ENCODE results near the gene PREP. TPM values are rescaled to one million over a fixed set of nuclear protein-coding genes. Genes with fewer than 3 reads are reported as not detected.

The PREP gene
- total and polyA plus RNA-seq, 2 of the 8 experiments (the other 6 are each of a cell fraction or from before 2014, with no cell fraction given), result 26.8 to 70.0 TPM

- TF ChIP-seq SIRT6 (IDR thresholded peaks at IDR 0.05; ENCODE audit: low read length) (no peak), BACH1 (IDR thresholded peaks at IDR 0.05; ENCODE audit: low read length) (no peak), TAF1 (IDR thresholded peaks at IDR 0.05; ENCODE audit: low read depth, low read length) (no peak), NANOG (IDR thresholded peaks at IDR 0.05; ENCODE audit: insufficient read depth, low read depth, low read length, poor library complexity, severe bottlenecking) (no peak), HDAC6 (IDR thresholded peaks at IDR 0.05; ENCODE audit: low read depth, low read length) (no peak), CEBPB (IDR thresholded peaks at IDR 0.05; ENCODE audit: low read depth, low read length) (no peak), PHF8 (conservative IDR thresholded peaks at IDR 0.05; ENCODE audit: low read depth, low read length) (no peak), TCF12 (IDR thresholded peaks at IDR 0.05; ENCODE audit: low read depth, low read length) (no peak), RXRA (IDR thresholded peaks at IDR 0.05; ENCODE audit: insufficient read depth, low read depth, low read length) (no peak), KDM5A (IDR thresholded peaks at IDR 0.05; ENCODE audit: low read length) (no peak)
These were observed 28.9 kb downstream of the PREP start for GRCh38 chr6:105374010-105374420.

More at GRCh38 chr6:105374010-105374420, 28.9 kb downstream of the PREP start:
- Histone ChIP-seq H3K9ac (replicated peaks in 1 of 4; ENCODE audit: extremely low read depth in 1 of 4, low read depth in 3 of 4, low read length in 3 of 4) (no peak overlapping the region), H3K23me2 (ENCODE audit: low read depth, low read length) (no peaks in the 10 kb centered on the region), H2BK120ac (replicated peaks; ENCODE audit: low read depth, low read length) (no peak overlapping the region), H4K91ac (replicated peaks; ENCODE audit: insufficient read length, low read length) (no peak overlapping the region), H2BK20ac (ENCODE audit: low read length) (no peak overlapping the region), H2AFZ (ENCODE audit: low read length) (no peak overlapping the region), H2BK15ac (ENCODE audit: low read length) (no peak overlapping the region), H3K23ac (ENCODE audit: insufficient read length) (no peak overlapping the region), H4K8ac (ENCODE audit: extremely low read depth, insufficient read depth, low read length) (no peak overlapping the region), H3K56ac (replicated peaks; ENCODE audit: insufficient read length, low read depth, low read length) (no peak overlapping the region), H3K4ac (replicated peaks; ENCODE audit: insufficient read length, low read depth, low read length) (no peak overlapping the region), H3K79me2 (ENCODE audit: control insufficient read depth in 1 of 2, insufficient read depth in 2 of 2, low read length in 2 of 2) (peaks cover 0 to 4% of the 10 kb centered on the region in 2 experiments; a peak in 1 of 4 replicates), H2BK5ac (ENCODE audit: low read depth, low read length) (no peak overlapping the region), H3K4me2 (ENCODE audit: insufficient read depth in 1 of 2, low read depth in 2 of 2, low read length in 2 of 2) (no peak overlapping the region), H3K79me1 (ENCODE audit: low read depth, low read length) (no peaks in the 10 kb centered on the region), H2BK12ac (ENCODE audit: low read depth, low read length) (no peak overlapping the region), H2AK5ac (ENCODE audit: low read depth, low read length) (no peak overlapping the region), H3K36me3 (ENCODE audit: control insufficient read depth in 2 of 4, insufficient read depth in 4 of 4, low read length in 3 of 4) (peaks cover 4 to 32% (median 19%) of the 10 kb centered on the region in 4 experiments; a peak in 6 of 8 replicates), H4K20me1 (replicated peaks in 1 of 2; ENCODE audit: control insufficient read depth in 1 of 2, insufficient read depth in 2 of 2, low read length in 2 of 2) (no peaks in the 10 kb centered on the region), H3K27ac (ENCODE audit: low read depth, low read length) (no peak overlapping the region), H3K4me1 (replicated peaks in 1 of 4; ENCODE audit: control insufficient read depth in 3 of 4, insufficient read depth in 4 of 4, low read length in 3 of 4) (no peaks in the 10 kb centered on the region), H4K5ac (ENCODE audit: insufficient read length, low read depth, low read length) (no peak overlapping the region), H3K9me3 (ENCODE audit: insufficient read depth in 2 of 2, low read depth in 1 of 2, low read length in 1 of 2) (no peaks in the 10 kb centered on the region), H3K4me3 (ENCODE audit: extremely low read depth in 1 of 4, insufficient read depth in 2 of 4, low read depth in 3 of 4, low read length in 4 of 4) (no peak overlapping the region), H3K14ac (ENCODE audit: insufficient read length) (no peak overlapping the region), H3K27me3 (replicated peaks in 1 of 4; ENCODE audit: control insufficient read depth in 3 of 4, extremely low read depth in 1 of 4, insufficient read depth in 3 of 4, low read length in 3 of 4) (no peaks in the 10 kb centered on the region), H3K18ac (ENCODE audit: extremely low read depth, low read length) (no peak overlapping the region)
- WGBS, 2 experiments (ENCODE audit: extremely low coverage in 1 of 2, insufficient coverage in 1 of 2, insufficient read length in 1 of 2, insufficient replicate concordance in 2 of 2, low coverage in 1 of 2, low lambda C conversion rate in 2 of 2, missing lambda C conversion rate in 1 of 2), result 94% methylated on average over 4 of the region's 4 CpGs; no CpG with 5 or more reads in 1 of the 2 experiments
- FAIRE-seq (no peak), DNase-seq (ENCODE audit: low read depth in 1 of 2, low spot score in 2 of 2) (no peak)
- POLR2A ChIA-PET (ENCODE audit: partially characterized antibody), result no interaction called here
- CTCF ChIA-PET (ENCODE audit: partially characterized antibody), result interaction anchor here (1.8 to 3.7 kb wide), 3 partner anchors 11 to 56 kb away, joined by 7 to 17 read pairs (median 10); no protein-coding TSS in a partner anchor

Data from H1 (cell line).